PC-3 (cell line): ENCODE results near the gene RAB37. TPM values are rescaled to one million over a fixed set of nuclear protein-coding genes. Genes with fewer than 3 reads are reported as not detected.

ENCODE experiments used
- ATAC-seq: fragments of 200-7000 bp; cut with Tn5 transposase; 2 replicates; pipeline ENCODE4 v1.9.1; 2020; ENCODE audit warnings: mild to moderate bottlenecking, moderate library complexity
- BruUV-seq: library from RNA; stranded (reverse); fragments of 400-500 nt; replicated peaks from 2 replicates; lab custom pipeline; 2021; lab: Mats Ljungman, UMichigan
- CTCF ChIA-PET: fragments of 300-600 bp; sonication (Branson Sonifier 250); formaldehyde crosslinking; loops from one replicate; lab custom pipeline; 2022; ENCODE audit warnings: antibody characterized with exemption; lab: Charles Lee
- POLR2A ChIA-PET: fragments of 300-600 bp; sonication (Branson Sonifier 250); formaldehyde crosslinking; loops from one replicate; lab custom pipeline; 2022; ENCODE audit warnings: antibody characterized with exemption; ENCODE audit not compliant: unreplicated experiment; lab: Charles Lee
- DNase-seq: peaks from one replicate; pipeline ENCODE4 v3.0.0-alpha.2; 2015
- H2AFZ ChIP-seq: fragments of 300-600 bp; sonication (generic); 2 replicates; pipeline ENCODE4 v1.6.0; 2016; ENCODE audit warnings: antibody characterized with exemption, low read length
- H3F3A ChIP-seq: fragments of 300-600 bp; sonication (generic); one replicate; pipeline ENCODE4 v1.6.0; 2017; ENCODE audit warnings: antibody characterized with exemption, low read length, control low read depth, mild to moderate bottlenecking; ENCODE audit not compliant: unreplicated experiment
- H3K27ac ChIP-seq: fragments of 300-600 bp; sonication (generic); 2 replicates; pipeline ENCODE4 v1.5.1; 2016; ENCODE audit warnings: mild to moderate bottlenecking, low read length
- H3K27me3 ChIP-seq: fragments of 300-600 bp; sonication (generic); 2 replicates; pipeline ENCODE4 v1.6.1; 2016; ENCODE audit warnings: low read length, mixed read lengths
- H3K36me3 ChIP-seq: fragments of 300-600 bp; sonication (generic); 2 replicates; pipeline ENCODE4 v1.6.1; 2016; ENCODE audit warnings: low read depth, mixed run types, low read length, mixed read lengths
- H3K4me1 ChIP-seq: fragments of 300-600 bp; sonication (generic); 2 replicates; pipeline ENCODE4 v1.5.1; 2016; ENCODE audit warnings: low read length; ENCODE audit not compliant: insufficient read depth
- H3K4me2 ChIP-seq: fragments of 300-600 bp; sonication (generic); 2 replicates; pipeline ENCODE4 v1.6.0; 2016; ENCODE audit warnings: low read length
- H3K4me3 ChIP-seq: fragments of 300-600 bp; sonication (generic); 2 replicates; pipeline ENCODE4 v1.5.1; 2016; ENCODE audit warnings: mild to moderate bottlenecking, low read length, mixed read lengths
- H3K79me2 ChIP-seq: fragments of 300-600 bp; sonication (generic); 2 replicates; pipeline ENCODE4 v1.6.1; 2017; ENCODE audit warnings: low read length, mixed read lengths
- H3K9ac ChIP-seq: fragments of 300-600 bp; sonication (generic); 2 replicates; pipeline ENCODE4 v1.6.0; 2016; ENCODE audit warnings: mild to moderate bottlenecking, low read length
- H3K9me2 ChIP-seq: fragments of 300-600 bp; sonication (generic); replicated peaks from 2 replicates; pipeline ENCODE4 v1.6.1; 2016; ENCODE audit warnings: mixed run types, low read length, mixed read lengths
- H3K9me3 ChIP-seq: fragments of 300-600 bp; sonication (generic); 2 replicates; pipeline ENCODE4 v1.6.1; 2016; ENCODE audit warnings: low read length, mixed read lengths
- H4K20me1 ChIP-seq: fragments of 300-600 bp; sonication (generic); 2 replicates; pipeline ENCODE4 v1.6.1; 2016; ENCODE audit warnings: low read length, mixed read lengths
- EZH2 ChIP-seq: fragments of 300-600 bp; sonication (generic); IDR thresholded peaks from one replicate; pipeline ENCODE4 v1.6.1; 2017; ENCODE audit warnings: antibody characterized with exemption, mild to moderate bottlenecking, low read length; ENCODE audit not compliant: unreplicated experiment
- EZH2phosphoT487 ChIP-seq: fragments of 300-600 bp; sonication (generic); IDR thresholded peaks from 2 replicates; pipeline ENCODE4 v1.6.1; 2018; ENCODE audit warnings: mild to moderate bottlenecking, antibody characterized with exemption, low read length, borderline replicate concordance
- intact Hi-C: fragments of 100-400 bp; cut with micrococcal nuclease; formaldehyde crosslinking; loops from 2 replicates; pipeline ENCODE4 v1.9.0; 2023
- total RNA-seq: library from RNA; depleted of rRNA; stranded (reverse); fragments of >200 nt; gene quantifications from 2 replicates; pipeline ENCODE4 v1.2.3, GENCODE V29; 2014
- TF ChIP-seq, protein P1 (sequence below): fragments of 300-600 bp; sonication (generic); conservative IDR thresholded peaks from 2 replicates; pipeline ENCODE4 v1.5.1; 2017; ENCODE audit warnings: antibody characterized with exemption, low read depth, mild to moderate bottlenecking, low read length

Gene RAB37
- total RNA-seq, 1 experiment from 2014 or later, result 0.66 TPM

DNA sequence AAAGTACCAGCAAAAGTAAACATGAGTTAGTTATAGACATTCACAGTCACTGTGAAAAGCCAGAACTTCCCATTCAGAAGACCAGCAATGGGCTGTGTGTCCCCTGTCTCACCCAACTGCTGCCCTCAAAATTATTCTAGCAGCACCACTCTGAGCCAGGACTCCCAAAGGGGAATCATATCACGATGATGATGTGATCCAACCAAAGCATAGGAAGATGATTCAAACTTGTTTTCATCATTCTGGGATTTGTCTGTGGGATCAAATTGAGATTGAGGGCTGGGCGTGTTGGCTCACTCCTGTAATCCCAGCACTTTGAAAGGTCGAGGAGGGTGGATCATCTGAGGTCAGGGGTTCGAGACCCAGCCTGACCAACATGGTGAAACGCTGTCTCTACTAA is 45.5 kb downstream of the RAB37 start:
- no peak for TF ChIP-seq EZH2
- TF ChIP-seq EZH2phosphoT487, result no peak
- TF ChIP-seq, protein P1, sequence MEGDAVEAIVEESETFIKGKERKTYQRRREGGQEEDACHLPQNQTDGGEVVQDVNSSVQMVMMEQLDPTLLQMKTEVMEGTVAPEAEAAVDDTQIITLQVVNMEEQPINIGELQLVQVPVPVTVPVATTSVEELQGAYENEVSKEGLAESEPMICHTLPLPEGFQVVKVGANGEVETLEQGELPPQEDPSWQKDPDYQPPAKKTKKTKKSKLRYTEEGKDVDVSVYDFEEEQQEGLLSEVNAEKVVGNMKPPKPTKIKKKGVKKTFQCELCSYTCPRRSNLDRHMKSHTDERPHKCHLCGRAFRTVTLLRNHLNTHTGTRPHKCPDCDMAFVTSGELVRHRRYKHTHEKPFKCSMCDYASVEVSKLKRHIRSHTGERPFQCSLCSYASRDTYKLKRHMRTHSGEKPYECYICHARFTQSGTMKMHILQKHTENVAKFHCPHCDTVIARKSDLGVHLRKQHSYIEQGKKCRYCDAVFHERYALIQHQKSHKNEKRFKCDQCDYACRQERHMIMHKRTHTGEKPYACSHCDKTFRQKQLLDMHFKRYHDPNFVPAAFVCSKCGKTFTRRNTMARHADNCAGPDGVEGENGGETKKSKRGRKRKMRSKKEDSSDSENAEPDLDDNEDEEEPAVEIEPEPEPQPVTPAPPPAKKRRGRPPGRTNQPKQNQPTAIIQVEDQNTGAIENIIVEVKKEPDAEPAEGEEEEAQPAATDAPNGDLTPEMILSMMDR, result no peak
- no peak overlapping the region for H3K27ac ChIP-seq
- no peaks in the 10 kb centered on the region; the same call in 1 of the 2 replicates for H3K36me3 ChIP-seq
- H3K9ac ChIP-seq, result no peak overlapping the region
- ATAC-seq (no peak), DNase-seq (no peak)
- no peaks in the 10 kb centered on the region for H3F3A ChIP-seq
- no TSS peak for BruUV-seq
- H2AFZ ChIP-seq, result no peak overlapping the region
- POLR2A ChIA-PET, result no interaction called here
- no peaks in the 10 kb centered on the region for H4K20me1 ChIP-seq
- peaks cover 8% of the 10 kb centered on the region; the same call in 1 of the 2 replicates for H3K79me2 ChIP-seq
- no peak overlapping the region for H3K4me2 ChIP-seq
- H3K9me2 ChIP-seq, result no peaks in the 10 kb centered on the region
- H3K4me1 ChIP-seq, result peaks cover 7% of the 10 kb centered on the region; the same call in 1 of the 2 replicates
- H3K4me3 ChIP-seq, result no peak overlapping the region
- no peaks in the 10 kb centered on the region for H3K9me3 ChIP-seq
- H3K27me3 ChIP-seq, result no peaks in the 10 kb centered on the region
- CTCF ChIA-PET, result no interaction called here
- intact Hi-C loops, result no loop called here

DNA sequence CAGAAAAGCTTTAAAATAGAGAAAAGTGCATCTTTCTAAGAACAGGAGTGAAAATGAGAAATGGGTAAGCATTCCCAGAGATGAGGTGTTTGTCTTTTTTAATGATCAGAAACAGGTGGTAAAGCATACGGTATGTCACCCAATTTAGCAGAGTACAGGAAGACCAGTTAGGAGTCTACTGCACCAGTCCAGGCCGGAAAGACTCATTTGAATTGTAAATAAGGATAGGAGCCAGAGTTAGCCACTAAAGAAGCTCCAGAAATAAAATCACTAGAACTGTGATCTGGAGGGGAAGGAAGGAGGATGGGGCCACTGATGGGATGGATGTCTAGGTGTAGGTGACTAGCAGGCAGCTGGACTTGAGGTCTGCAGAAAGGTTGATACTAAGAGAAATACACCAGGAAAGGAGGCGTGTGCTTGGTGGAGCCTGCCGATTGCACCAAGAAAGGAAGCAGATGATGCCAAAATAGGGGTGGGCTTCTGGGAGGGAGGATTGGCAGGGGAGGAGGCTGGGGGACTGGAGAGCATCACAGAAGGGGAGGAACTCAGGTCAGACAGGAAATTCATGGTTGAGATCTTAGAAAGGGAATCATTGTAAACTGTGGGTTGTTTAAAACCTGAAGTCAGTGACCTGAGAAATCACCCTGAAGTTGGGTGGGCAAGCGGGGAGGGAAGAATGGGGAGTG is 47.2 kb downstream of the RAB37 start:
- H3K9me3 ChIP-seq, result no peaks in the 10 kb centered on the region
- H4K20me1 ChIP-seq, result no peaks in the 10 kb centered on the region
- H2AFZ ChIP-seq, result no peak overlapping the region
- H3K36me3 ChIP-seq, result no peaks in the 10 kb centered on the region; the same call in 1 of the 2 replicates
- ATAC-seq, result no peak
- H3K27ac ChIP-seq, result no peak overlapping the region
- POLR2A ChIA-PET, result no interaction called here
- H3K9ac ChIP-seq, result no peak overlapping the region
- no peaks in the 10 kb centered on the region for H3F3A ChIP-seq
- H3K79me2 ChIP-seq, result no peaks in the 10 kb centered on the region
- CTCF ChIA-PET, result interaction anchor here (1.4 kb wide), 1 partner anchor 127 kb away, joined by 6 read pairs; no protein-coding TSS in a partner anchor
- H3K4me2 ChIP-seq, result no peak overlapping the region
- no peak for DNase-seq
- H3K4me3 ChIP-seq, result no peak overlapping the region
- H3K4me1 ChIP-seq, result no peaks in the 10 kb centered on the region
- H3K9me2 ChIP-seq, result no peaks in the 10 kb centered on the region
- BruUV-seq, result no TSS peak
- intact Hi-C loops, result no loop called here
- TF ChIP-seq EZH2phosphoT487 (no peak), EZH2 (no peak)
- TF ChIP-seq, protein P1, result no peak
- H3K27me3 ChIP-seq, result no peaks in the 10 kb centered on the region
